D721Med (cell line): Measurements from ENCODE around the gene ZDHHC9.
"Not testable (repeated sequence)": the region's sequence is repeated elsewhere in the genome, so short reads cannot be mapped to it uniquely, and the experiment has no call there.

Source experiments
- DNase-seq: peaks from one replicate; pipeline ENCODE4 v3.0.0; 2011; ENCODE audit warnings: low spot score; ENCODE audit not compliant: insufficient read length
- FAIRE-seq: peaks from 2 replicates; lab custom pipeline; 2011; peaks lifted over from hg19 to GRCh38; lab: Jason Lieb, UNC
- CTCF ChIP-seq: IDR thresholded peaks from 2 replicates; pipeline ENCODE4 v1.5.1; 2012; ENCODE audit warnings: mild to moderate bottlenecking, control low read depth; ENCODE audit not compliant: insufficient read depth; ENCODE audit errors: missing control alignments

ZDHHC9 gene

GRCh38 chrX:129843459-129844306, at the start of gene ZDHHC9:
Gene ZDHHC9, minus strand, starts transcription at chrX:129843886. Its CDS starts 1,941 bp downstream, at chrX:129841945.
- FAIRE-seq = no peak
- DNase-seq = peak; percentile 25

GRCh38 chrX:129877401-129877800, 33.7 kb upstream of the ZDHHC9 start:
- TF ChIP-seq CTCF = no peak
- no peak for DNase-seq
- FAIRE-seq = no peak

More at GRCh38 chrX:129843459-129844306, at the start of gene ZDHHC9:
- no peak for TF ChIP-seq CTCF

GRCh38 chrX:129876771-129877305, 33.2 kb upstream of the ZDHHC9 start:
- no peak for TF ChIP-seq CTCF
- FAIRE-seq (peak; percentile 64), DNase-seq (no peak)

GRCh38 chrX:129875669-129876068, 32.0 kb upstream of the ZDHHC9 start:
- DNase-seq (no peak), FAIRE-seq (no peak)
- no peak for TF ChIP-seq CTCF

GRCh38 chrX:129872524-129872923, 28.8 kb upstream of the ZDHHC9 start:
- no peak for FAIRE-seq

GRCh38 chrX:129866321-129866720, 22.6 kb upstream of the ZDHHC9 start:
- not testable (repeated sequence) for DNase-seq, FAIRE-seq

More at GRCh38 chrX:129872524-129872923, 28.8 kb upstream of the ZDHHC9 start:
- DNase-seq = no peak
- TF ChIP-seq CTCF = no peak

- not testable (repeated sequence) for FAIRE-seq, DNase-seq
Observed at GRCh38 chrX:129859134-129859533, 15.4 kb upstream of the ZDHHC9 start.

- not testable (repeated sequence) for DNase-seq, FAIRE-seq
Observed at GRCh38 chrX:129851825-129852224, 8.1 kb upstream of the ZDHHC9 start.

GRCh38 chrX:129846716-129847115, 3.0 kb upstream of the ZDHHC9 start:
- no peak for DNase-seq
- FAIRE-seq = no peak
- no peak for TF ChIP-seq CTCF
